Occipital lobe (tissue), 2 donors: ENCODE data around the gene DLD. TPM values are rescaled to one million over a fixed set of nuclear protein-coding genes. Genes with fewer than 3 reads are reported as not detected.
"Not testable (repeated sequence)": the region's sequence is repeated elsewhere in the genome, so short reads cannot be mapped to it uniquely, and the experiment has no call there.

ENCODE experiments used
- DNase-seq: peaks from one replicate; lab custom pipeline; 2025; lab: John Stamatoyannopoulos, UW
- total RNA-seq: library from RNA; depleted of rRNA; stranded (reverse); fragments of >200 nt; gene quantifications from one replicate; pipeline ENCODE4 v1.2.3, GENCODE V29; 2014

Gene DLD
- total RNA-seq, 1 donor from 2014 or later, result 70.5 TPM

DNA sequence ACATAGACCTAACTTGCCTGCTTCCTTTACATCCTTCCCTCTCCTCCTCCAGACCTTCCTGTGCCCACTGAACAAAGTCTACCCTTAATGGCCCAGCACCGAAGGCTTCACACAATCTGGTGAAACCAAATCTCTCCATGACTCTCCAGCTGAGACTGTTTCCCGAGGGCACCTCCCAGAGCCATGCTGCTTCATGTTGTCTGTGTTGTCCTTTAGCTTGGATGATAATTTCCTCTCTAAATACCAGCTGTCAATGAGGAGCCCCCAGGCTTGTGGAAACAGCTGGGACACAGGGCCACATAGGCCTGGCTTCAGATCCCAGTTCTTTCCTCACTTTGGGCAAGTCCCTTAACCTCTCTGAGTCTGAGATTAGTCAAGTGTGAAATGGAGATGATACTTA is 54.3 kb downstream of the DLD start:
- no peak for DNase-seq

- DNase-seq, result no peak
Measured at GRCh38 chr7:107946451-107946850, 55.5 kb downstream of the DLD start.

- no peak for DNase-seq
Measured at GRCh38 chr7:107946881-107947280, 55.9 kb downstream of the DLD start.

DNA sequence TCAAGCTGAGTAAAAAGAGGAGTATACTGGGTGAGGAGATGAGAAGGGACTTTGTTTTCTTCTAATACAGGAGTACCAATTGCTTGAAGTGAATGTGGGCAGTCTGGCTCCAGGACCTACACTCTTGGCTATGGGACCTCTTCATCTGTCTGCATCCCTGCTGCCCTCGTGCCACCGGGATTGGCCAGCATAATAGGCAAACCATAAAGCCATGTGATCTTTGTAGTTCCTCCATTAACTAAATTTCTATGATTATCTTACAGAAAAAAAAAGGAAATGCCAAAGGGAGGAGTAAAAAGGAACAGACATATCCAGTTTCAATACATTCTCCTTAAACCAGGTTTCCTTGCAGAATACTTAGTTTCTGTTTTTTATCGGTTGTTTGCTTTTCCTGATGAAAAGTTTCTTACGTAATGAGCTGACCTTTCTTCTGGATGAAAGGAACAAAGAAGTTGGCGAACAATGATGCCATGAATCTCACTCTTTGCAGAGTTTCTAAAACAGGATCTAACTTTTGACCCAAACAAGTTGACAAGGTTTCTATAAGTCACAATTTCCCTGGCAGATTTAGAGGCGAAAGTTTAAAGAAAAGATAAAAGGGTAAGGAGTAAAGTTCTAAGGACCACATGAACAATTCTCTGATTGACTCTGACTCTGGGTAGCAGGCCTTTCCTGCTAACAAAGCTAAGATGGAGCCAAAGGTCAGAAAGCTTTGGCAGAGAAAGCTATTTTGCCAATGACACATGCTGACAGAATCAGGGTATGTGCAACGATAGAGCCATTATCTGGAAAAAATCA is 57.9 kb downstream of the DLD start:
- DNase-seq, result no peak

DNA sequence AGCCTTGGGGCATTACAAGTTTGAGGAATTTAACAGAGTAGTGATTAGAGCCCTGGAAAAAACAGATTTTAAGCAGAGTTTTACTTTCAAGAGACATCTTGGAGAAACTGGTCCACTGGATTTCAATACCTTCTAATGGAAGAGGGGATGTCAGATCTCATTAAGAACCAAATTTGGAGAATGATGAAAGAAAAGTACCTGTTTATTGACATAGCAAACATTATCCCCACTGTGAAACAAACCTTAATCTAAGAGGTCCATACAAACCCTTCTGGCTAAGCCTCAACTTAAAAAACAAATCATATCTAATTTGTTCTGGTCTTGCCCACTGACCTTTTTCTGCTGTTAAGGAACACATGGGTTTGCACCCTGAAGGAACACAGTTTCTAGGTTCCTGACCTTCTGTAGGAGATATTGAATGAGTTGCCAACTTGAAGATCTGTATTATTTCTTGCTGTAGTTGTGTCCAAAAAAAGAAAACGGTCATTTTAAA is 58.5 kb downstream of the DLD start:
- no peak for DNase-seq

- DNase-seq, result no peak
Measured at GRCh38 chr7:107951172-107951787, 60.3 kb downstream of the DLD start.

GRCh38 chr7:107951896-107952295 is 60.9 kb downstream of the DLD start:
- no peak for DNase-seq

DNA sequence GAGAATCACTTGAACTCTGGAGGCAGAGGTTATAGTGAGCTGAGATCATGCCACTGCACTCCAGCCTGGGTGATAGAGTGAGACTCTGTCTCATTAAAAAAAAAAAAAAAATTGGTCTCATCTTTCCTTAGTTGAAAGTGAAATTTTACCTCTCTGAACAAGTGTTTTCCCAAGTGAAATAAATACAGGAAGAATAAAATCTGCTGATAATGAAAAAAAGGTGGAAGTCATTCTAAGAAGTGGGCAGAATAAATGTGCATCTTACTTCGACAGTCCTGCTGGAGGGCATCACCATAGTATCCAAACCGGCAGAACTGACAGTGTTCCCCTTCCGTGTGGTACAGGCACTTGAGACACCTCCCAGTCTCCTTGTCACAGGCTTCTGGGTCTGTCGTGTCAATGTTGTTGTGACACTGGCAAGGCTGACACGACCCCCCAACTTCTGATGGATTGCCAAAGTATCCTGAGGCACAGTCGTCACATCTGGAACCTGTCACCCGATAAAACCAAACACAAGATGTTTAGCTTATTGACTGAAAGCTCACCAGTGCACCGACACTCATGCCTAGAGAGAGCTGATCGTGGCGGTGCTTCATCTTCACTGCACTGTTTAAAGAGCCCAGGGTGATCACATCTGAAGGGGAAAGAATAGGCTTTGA is 62.4 kb downstream of the DLD start:
- DNase-seq, result no peak

DNA sequence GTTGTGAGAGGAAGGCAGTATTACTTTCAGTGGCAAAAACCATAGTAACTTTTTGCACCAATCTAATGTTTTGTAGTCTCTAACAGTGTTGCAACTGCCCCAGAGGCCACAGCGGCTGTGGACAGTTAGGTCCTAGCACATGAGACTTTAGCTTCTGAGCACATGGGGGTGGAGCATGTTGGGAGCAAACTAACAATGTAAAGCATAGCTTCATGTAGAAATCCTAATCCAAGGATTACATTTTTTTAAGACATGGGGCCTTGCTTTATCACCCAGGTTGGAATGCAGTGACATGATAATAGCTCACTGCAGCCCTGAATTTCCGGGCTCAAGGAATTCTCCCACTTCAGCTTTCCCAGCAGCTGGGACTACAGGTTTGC is 62.9 kb downstream of the DLD start:
- no peak for DNase-seq

- no peak for DNase-seq
Measured at GRCh38 chr7:107955394-107955793, 64.4 kb downstream of the DLD start.

DNA sequence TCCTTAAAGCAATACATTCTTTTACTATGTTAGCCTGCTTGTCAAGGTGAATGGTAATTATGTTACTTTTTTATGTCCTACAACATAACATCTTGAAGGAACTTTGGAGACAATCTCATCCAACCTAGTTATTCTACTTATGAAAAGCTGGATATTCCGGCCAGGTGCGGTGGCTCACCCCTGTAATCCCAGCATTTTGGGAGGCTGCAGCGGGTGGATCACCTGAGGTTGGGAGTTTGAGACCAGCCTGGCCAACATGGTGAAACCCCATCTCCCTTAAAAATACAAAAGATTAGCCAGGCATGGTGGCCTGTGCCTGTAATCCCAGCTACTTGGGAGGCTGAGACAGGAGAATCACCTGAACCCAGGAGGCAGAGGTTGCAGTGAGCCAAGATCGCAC is 66.0 kb downstream of the DLD start:
- DNase-seq, result not testable (repeated sequence)

GRCh38 chr7:107957436-107957835 is 66.5 kb downstream of the DLD start:
- no peak for DNase-seq

GRCh38 chr7:107958764-107959526 is 68.0 kb downstream of the DLD start:
- no peak for DNase-seq

DNA sequence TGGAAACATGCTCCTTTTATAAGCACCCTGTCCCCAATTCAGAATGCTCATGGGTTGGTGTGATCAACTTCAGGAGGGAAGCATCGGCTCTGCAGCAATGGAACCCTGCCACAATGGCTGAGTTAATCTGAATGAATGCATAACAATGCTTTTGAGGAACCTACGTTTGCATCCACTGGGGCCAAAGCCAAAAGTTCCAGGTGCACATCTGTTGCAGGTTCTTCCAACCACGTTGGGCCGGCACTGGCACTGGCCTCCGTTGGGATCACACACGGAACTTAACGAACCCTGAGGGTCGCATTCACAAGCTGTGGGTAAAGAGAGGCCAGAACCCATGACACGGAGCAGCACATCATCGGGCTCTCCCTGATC is 68.5 kb downstream of the DLD start:
- DNase-seq, result no peak

- no peak for DNase-seq
Measured at GRCh38 chr7:107960272-107960671, 69.3 kb downstream of the DLD start.

DNA sequence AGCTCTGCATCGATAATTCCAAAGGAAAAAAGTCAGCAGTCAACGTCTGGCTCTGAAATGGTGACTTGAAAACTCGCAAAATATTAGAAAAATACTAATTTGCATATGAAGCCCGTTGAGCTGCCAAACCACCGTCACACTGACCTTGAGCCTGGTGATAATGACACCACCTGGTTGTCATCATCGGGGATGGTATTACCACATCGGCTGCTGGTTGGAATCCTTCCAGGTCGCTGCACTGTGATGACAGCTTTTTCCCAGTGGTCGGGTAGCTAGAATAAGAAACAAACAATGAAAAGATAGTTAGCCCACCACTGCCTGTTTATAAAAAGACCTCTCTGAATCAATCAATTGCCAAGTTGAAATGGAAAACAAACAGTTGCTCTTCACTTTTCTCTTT is 70.4 kb downstream of the DLD start:
- no peak for DNase-seq

GRCh38 chr7:107962817-107963216 is 71.8 kb downstream of the DLD start:
- no peak for DNase-seq

DNA sequence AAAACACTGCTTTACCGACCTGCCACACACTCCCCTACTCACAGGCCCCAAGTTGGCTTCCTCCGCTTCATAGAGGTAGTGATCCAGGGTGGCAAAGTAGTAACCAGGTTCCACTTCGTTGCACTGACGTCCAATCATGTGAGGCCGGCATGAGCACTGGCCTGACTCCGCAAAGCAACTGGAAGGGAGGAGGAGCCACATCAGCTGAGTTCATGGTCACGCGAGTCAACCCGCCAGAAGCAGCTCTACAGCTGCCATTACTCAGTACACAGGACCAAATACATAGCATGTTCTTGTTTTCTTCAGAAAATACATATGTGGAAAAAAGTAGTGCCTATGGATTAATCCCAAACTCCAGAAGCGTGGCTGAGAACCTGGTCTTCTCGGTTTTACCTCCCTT is 73.5 kb downstream of the DLD start:
- no peak for DNase-seq

DNA sequence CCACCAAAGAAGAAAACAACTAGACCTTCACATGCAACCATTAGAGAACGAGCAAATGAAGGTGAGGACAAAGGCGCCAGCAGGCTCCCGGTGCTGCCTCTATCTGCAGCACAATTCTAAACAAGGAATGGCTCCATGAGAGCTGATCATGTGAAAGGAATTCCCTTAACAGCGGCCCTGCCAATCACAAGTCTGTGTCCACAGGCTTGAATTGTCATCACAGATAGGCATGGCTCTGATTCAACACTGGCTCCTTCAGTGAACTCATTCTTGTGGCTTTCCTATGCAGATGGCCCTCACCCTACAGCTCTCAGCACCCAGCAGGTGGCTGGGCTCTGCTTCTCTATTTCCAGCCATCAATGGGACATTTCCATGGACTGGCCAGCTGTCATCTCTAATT is 75.7 kb downstream of the DLD start:
- no peak for DNase-seq

GRCh38 chr7:107967420-107967819 is 76.4 kb downstream of the DLD start:
- DNase-seq, result no peak

DNA sequence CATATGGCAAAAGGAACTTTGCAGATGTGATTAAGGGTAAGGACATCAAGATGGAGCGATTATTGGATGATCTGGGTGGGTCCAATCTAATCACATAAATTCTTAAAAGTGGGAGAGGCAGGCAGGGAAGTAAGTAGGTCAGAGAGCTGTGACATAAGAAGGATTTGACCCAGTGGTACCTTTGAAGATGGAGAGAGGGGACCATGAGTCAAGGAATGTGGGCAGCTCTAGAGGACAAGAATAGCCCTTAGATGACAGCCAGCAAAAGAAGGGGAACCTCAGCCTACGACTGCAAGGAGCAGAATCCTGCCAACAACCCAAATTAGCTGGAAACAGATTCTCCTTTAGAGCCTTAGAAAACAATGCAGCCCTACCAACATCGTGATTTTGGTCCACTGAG is 77.5 kb downstream of the DLD start:
- no peak for DNase-seq

GRCh38 chr7:107969856-107970255 is 78.9 kb downstream of the DLD start:
- DNase-seq, result no peak
